Gastroesophageal sphincter (tissue), 3 donors: Measurements from ENCODE around the gene HNRNPM.

Experiments
- EP300 ChIP-seq: sonication (generic); formaldehyde crosslinking; IDR thresholded peaks from one replicate; pipeline ENCODE4 v1.6.1; 2017; ENCODE audit warnings: antibody characterized with exemption, mild to moderate bottlenecking
- POLR2A ChIP-seq, 2 donors: fragments of 450-650 bp; IDR thresholded peaks; one replicate each; pipeline ENCODE4 v1.6.1; 2017; ENCODE audit warnings: antibody characterized with exemption in 2 of 2, mild to moderate bottlenecking in 2 of 2, moderate library complexity in 1 of 2
- POLR2AphosphoS5 ChIP-seq: sonication (generic); formaldehyde crosslinking; IDR thresholded peaks from one replicate; pipeline ENCODE4 v1.6.1; 2017; ENCODE audit warnings: antibody characterized with exemption
- TF ChIP-seq, protein P1 (sequence below), 4 experiments: fragments of 200-600 bp in 2 of 4; fragments of 450-650 bp in 2 of 4; sonication (generic) in 1 of 4; IDR thresholded peaks; one replicate each; pipeline ENCODE4 v1.5.1; 2017 to 2019; ENCODE audit warnings: antibody characterized with exemption in 4 of 4, mild to moderate bottlenecking in 2 of 4, moderate library complexity in 2 of 4

- TF ChIP-seq, protein P1, sequence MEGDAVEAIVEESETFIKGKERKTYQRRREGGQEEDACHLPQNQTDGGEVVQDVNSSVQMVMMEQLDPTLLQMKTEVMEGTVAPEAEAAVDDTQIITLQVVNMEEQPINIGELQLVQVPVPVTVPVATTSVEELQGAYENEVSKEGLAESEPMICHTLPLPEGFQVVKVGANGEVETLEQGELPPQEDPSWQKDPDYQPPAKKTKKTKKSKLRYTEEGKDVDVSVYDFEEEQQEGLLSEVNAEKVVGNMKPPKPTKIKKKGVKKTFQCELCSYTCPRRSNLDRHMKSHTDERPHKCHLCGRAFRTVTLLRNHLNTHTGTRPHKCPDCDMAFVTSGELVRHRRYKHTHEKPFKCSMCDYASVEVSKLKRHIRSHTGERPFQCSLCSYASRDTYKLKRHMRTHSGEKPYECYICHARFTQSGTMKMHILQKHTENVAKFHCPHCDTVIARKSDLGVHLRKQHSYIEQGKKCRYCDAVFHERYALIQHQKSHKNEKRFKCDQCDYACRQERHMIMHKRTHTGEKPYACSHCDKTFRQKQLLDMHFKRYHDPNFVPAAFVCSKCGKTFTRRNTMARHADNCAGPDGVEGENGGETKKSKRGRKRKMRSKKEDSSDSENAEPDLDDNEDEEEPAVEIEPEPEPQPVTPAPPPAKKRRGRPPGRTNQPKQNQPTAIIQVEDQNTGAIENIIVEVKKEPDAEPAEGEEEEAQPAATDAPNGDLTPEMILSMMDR (IDR thresholded peaks at IDR 0.05), result no peak
- TF ChIP-seq POLR2AphosphoS5, result no peak
- no peak for TF ChIP-seq POLR2A (IDR thresholded peaks at IDR 0.05)
- no peak for TF ChIP-seq EP300
Measured at GRCh38 chr19:8515317-8515716, 70.5 kb downstream of the HNRNPM start.
